SIG-M5 (cell line): ENCODE data around the gene IRAG1.

Experiments
- DNase-seq: peaks from one replicate; lab custom pipeline; 2025; lab: John Stamatoyannopoulos, UW

The IRAG1 gene

DNA sequence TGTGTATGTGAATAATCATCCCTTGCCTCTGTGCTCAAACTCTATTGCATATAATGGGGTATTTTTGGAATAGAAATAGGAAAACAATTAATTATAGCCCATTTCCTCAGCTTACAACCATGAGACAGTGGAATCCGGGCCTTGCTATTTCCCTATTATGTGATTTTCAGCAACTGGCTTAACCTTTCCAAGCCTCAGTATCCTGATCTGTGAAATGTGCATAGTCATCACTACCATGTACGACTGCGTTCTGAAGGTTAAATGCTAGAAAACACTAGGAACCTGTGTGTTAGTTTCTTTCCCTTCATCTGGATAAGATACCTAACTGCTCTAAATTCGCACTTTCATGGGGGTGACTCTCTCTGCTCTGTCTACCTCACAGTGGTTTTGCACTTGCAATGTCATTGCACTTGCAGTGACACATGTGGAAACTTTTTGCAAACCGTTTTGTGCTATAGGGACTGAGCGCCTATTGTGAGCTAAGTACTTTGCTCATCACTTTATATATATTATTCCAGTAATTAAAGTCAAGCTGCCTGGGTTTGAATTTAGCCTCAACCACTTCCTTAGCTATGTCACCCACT, 48.3 kb downstream of the IRAG1 start:
- no peak for DNase-seq
